K562 treated with DMSO at 1 percent for 24 hours (cell line): ENCODE measurements around the gene SSPN. TPM values are rescaled to one million over a fixed set of nuclear protein-coding genes. Genes with fewer than 3 reads are reported as not detected.

Experiments
- total RNA-seq: library from RNA; unstranded; fragments of 300-600 nt; gene quantifications from 2 replicates; pipeline ENCODE4 v1.2.3, GENCODE V29; 2022; ENCODE audit warnings: low read depth; ENCODE audit not compliant: insufficient read depth

SSPN gene, protein sequence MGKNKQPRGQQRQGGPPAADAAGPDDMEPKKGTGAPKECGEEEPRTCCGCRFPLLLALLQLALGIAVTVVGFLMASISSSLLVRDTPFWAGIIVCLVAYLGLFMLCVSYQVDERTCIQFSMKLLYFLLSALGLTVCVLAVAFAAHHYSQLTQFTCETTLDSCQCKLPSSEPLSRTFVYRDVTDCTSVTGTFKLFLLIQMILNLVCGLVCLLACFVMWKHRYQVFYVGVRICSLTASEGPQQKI
- not detected in 2 replicates for total RNA-seq

DNA sequence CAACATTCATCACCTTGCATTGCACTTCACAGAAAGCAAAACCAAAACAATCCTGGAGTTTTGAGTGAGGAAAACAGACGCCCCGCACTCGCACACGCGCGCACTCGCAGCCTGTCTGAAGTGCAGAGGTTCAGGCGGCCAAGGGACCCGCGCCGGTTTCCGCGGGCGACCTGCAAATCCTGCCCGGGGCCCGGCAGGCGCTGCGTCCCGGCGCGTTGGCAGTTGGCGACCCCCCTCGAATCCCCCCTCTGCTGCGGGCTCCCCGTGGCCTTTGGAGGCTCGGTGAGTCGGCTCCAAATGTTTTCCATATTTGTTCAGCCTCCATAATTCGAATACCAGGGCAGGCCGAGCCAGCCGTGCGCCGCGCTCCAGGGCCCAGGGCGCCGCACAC, at the start of gene SSPN:
TSS of gene SSPN (plus strand) at position 324 of the 391 bp plus-strand sequence. CDS start 100 bp downstream, outside the sequence.

Other genes starting within 250 kb of the SSPN start
- gene RASSF8, start 236.9 kb upstream of the SSPN start, total RNA-seq = 1.4 TPM in 2 replicates
- gene BHLHE41, start 70.5 kb upstream of the SSPN start, total RNA-seq = 0.06 TPM in 1 of 2 replicates, not detected in the other